ENCODE data around the gene PDE2A. TPM values are rescaled to one million over a fixed set of nuclear protein-coding genes. Genes with fewer than 3 reads are reported as not detected.

PDE2A gene
- total and polyA plus RNA-seq, 2 donors (not counting 1 experiment from before 2014, with no cell fraction given) = 0.88 to 2.9 TPM

- H3K4me1 ChIP-seq (ENCODE audit: control insufficient read depth in 2 of 2, insufficient read depth in 2 of 2, low read length in 2 of 2) = no peaks in the 10 kb centered on the region
- H3K4me3 Mint-ChIP-seq = no peak overlapping the region
These were observed 137.2 kb downstream of the PDE2A start for GRCh38 chr11:72537051-72537450.

GRCh38 chr11:72535194-72535547 lies 139.1 kb downstream of the PDE2A start:
- ChIA-PET CTCF (no interaction called here), POLR2A (no interaction called here)
- Histone ChIP-seq H3K36me3 (replicated peaks in 1 of 2; ENCODE audit: control extremely low read depth in 1 of 2, control insufficient read depth in 1 of 2, extremely low read depth in 1 of 2, insufficient read depth in 2 of 2, low read length in 1 of 2) (no peaks in the 10 kb centered on the region), H3K4me1 (ENCODE audit: control insufficient read depth in 2 of 2, insufficient read depth in 2 of 2, low read length in 2 of 2) (no peaks in the 10 kb centered on the region), H3K9ac (ENCODE audit: low read length) (no peak overlapping the region), H3K4me3 (ENCODE audit: control extremely low read depth in 1 of 5, extremely low read depth in 1 of 5, insufficient read depth in 1 of 5, low read depth in 2 of 5, low read length in 4 of 5) (no peak overlapping the region), H3K4me2 (replicated peaks; ENCODE audit: low read depth, low read length, poor library complexity, severe bottlenecking) (no peak overlapping the region), H3K27me3 (replicated peaks in 1 of 4; ENCODE audit: control extremely low read depth in 1 of 4, control insufficient read depth in 3 of 4, insufficient read depth in 4 of 4, low read length in 3 of 4) (peaks cover 0 to 29% (median 10%) of the 10 kb centered on the region in 4 experiments), H3K27ac (ENCODE audit: low read length in 2 of 2) (no peak overlapping the region), H4K20me1 (ENCODE audit: control insufficient read depth, insufficient read depth, low read length, poor library complexity, severe bottlenecking) (no peaks in the 10 kb centered on the region), H3K79me2 (ENCODE audit: control insufficient read depth, insufficient read depth, low read length) (no peaks in the 10 kb centered on the region), H2AFZ (ENCODE audit: insufficient read depth, low read depth, low read length, poor library complexity, severe bottlenecking) (no peak overlapping the region), H3K9me3 (ENCODE audit: control extremely low read depth in 1 of 3, control insufficient read depth in 2 of 3, insufficient read depth in 1 of 3, low read length in 2 of 3) (peaks cover 0 to 5% (median 3%) of the 10 kb centered on the region in 3 donors)
- no peak for ATAC-seq (ENCODE audit: low read depth)
- TF ChIP-seq CTCF (IDR thresholded peaks at IDR 0.05) (no peak), EZH2 (IDR thresholded peaks at IDR 0.05; ENCODE audit: borderline replicate concordance, insufficient read depth, low read depth, low read length, poor library complexity, severe bottlenecking) (no peak)
- 69% methylated on average over 2 of the region's 3 CpGs for WGBS (ENCODE audit: insufficient coverage)
- Mint-ChIP-seq H3K4me1 (no peaks in the 10 kb centered on the region), H3K9me3 (ENCODE audit: insufficient read depth) (no peaks in the 10 kb centered on the region), H3K27me3 (peaks cover 47% of the 10 kb centered on the region), H3K27ac (no peak overlapping the region), H3K4me3 (no peak overlapping the region)
- intact Hi-C loops (cut with micrococcal nuclease) = no loop called here
- DNase-seq = no peak

More at GRCh38 chr11:72537051-72537450, 137.2 kb downstream of the PDE2A start:
- H3K27ac Mint-ChIP-seq = no peak overlapping the region
- no peaks in the 10 kb centered on the region for H3K36me3 ChIP-seq (replicated peaks in 1 of 2; ENCODE audit: control extremely low read depth in 1 of 2, control insufficient read depth in 1 of 2, extremely low read depth in 1 of 2, insufficient read depth in 2 of 2, low read length in 1 of 2)
- H3K9ac ChIP-seq (ENCODE audit: low read length) = no peak overlapping the region
- H3K9me3 ChIP-seq (ENCODE audit: control extremely low read depth in 1 of 3, control insufficient read depth in 2 of 3, insufficient read depth in 1 of 3, low read length in 2 of 3) = peaks cover 0 to 10% (median 3%) of the 10 kb centered on the region in 3 donors
- no CpG with 5 or more reads among the region's 2 CpGs for WGBS (ENCODE audit: insufficient coverage)
- H3K4me1 Mint-ChIP-seq = no peaks in the 10 kb centered on the region
- no peak overlapping the region for H3K4me3 ChIP-seq (ENCODE audit: control extremely low read depth in 1 of 5, extremely low read depth in 1 of 5, insufficient read depth in 1 of 5, low read depth in 2 of 5, low read length in 4 of 5)
- ChIA-PET POLR2A (interaction anchor here (0.6 kb wide), 1 partner anchor 296 kb away, joined by 3 read pairs; no protein-coding TSS in a partner anchor), CTCF (interaction anchor here (1.1 kb wide), 1 partner anchor 146 kb away, joined by 4 read pairs; no protein-coding TSS in a partner anchor)
- ATAC-seq (ENCODE audit: low read depth) (no peak), DNase-seq (no peak)
- H3K27me3 Mint-ChIP-seq = peaks cover 38% of the 10 kb centered on the region
- H3K4me2 ChIP-seq (replicated peaks; ENCODE audit: low read depth, low read length, poor library complexity, severe bottlenecking) = no peak overlapping the region
- H3K9me3 Mint-ChIP-seq (ENCODE audit: insufficient read depth) = no peaks in the 10 kb centered on the region
- no peak overlapping the region for H2AFZ ChIP-seq (ENCODE audit: insufficient read depth, low read depth, low read length, poor library complexity, severe bottlenecking)
- H4K20me1 ChIP-seq (ENCODE audit: control insufficient read depth, insufficient read depth, low read length, poor library complexity, severe bottlenecking) = no peaks in the 10 kb centered on the region
- peaks cover 0 to 37% (median 15%) of the 10 kb centered on the region in 4 experiments for H3K27me3 ChIP-seq (replicated peaks in 1 of 4; ENCODE audit: control extremely low read depth in 1 of 4, control insufficient read depth in 3 of 4, insufficient read depth in 4 of 4, low read length in 3 of 4)
- no peaks in the 10 kb centered on the region for H3K79me2 ChIP-seq (ENCODE audit: control insufficient read depth, insufficient read depth, low read length)
- intact Hi-C loops (cut with micrococcal nuclease) = no loop called here
- no peak overlapping the region for H3K27ac ChIP-seq (ENCODE audit: low read length in 2 of 2)
- TF ChIP-seq CTCF (IDR thresholded peaks at IDR 0.05) = no peak
- TF ChIP-seq EZH2 (IDR thresholded peaks at IDR 0.05; ENCODE audit: borderline replicate concordance, insufficient read depth, low read depth, low read length, poor library complexity, severe bottlenecking) = no peak

Measured in B cell (primary cell).